Chondrocyte (in vitro differentiated cells): ENCODE measurements around the gene AGK. TPM values are rescaled to one million over a fixed set of nuclear protein-coding genes. Genes with fewer than 3 reads are reported as not detected.

Experiments
- DNase-seq: peaks from one replicate; pipeline ENCODE4 v3.0.0; 2021; ENCODE audit warnings: mixed read lengths, low spot score
- H3K27ac Mint-ChIP-seq: one replicate; pipeline ENCODE4 v1.8.0; 2021; ENCODE audit warnings: mild to moderate bottlenecking, moderate library complexity, mixed read lengths; ENCODE audit not compliant: unreplicated experiment
- H3K27me3 Mint-ChIP-seq: 2 replicates; pipeline ENCODE4 v1.8.0; 2021; ENCODE audit warnings: low read depth, mixed read lengths
- H3K36me3 Mint-ChIP-seq: 2 replicates; pipeline ENCODE4 v1.8.0; 2021; ENCODE audit warnings: low read depth, mixed read lengths
- H3K4me1 Mint-ChIP-seq: 2 replicates; pipeline ENCODE4 v1.8.0; 2021; ENCODE audit warnings: low read depth, mild to moderate bottlenecking, mixed read lengths
- H3K4me3 Mint-ChIP-seq: one replicate; pipeline ENCODE4 v1.8.0; 2021; ENCODE audit warnings: mild to moderate bottlenecking, moderate library complexity, mixed read lengths; ENCODE audit not compliant: unreplicated experiment
- H3K9me3 Mint-ChIP-seq: 2 replicates; pipeline ENCODE4 v1.8.0; 2021; ENCODE audit warnings: low read depth, mixed read lengths
- total RNA-seq: library from RNA; stranded (reverse); gene quantifications from 3 replicates; pipeline ENCODE4 v1.2.1, GENCODE V29; 2021
- TF ChIP-seq, protein P1 (sequence below): fragments of 200-600 bp; sonication (generic); IDR thresholded peaks from 2 replicates; pipeline ENCODE4 v1.5.0; 2021; ENCODE audit warnings: antibody characterized with exemption, mild to moderate bottlenecking, moderate library complexity

Gene AGK
- total RNA-seq, 1 donor from 2014 or later = 22.1 TPM

- peaks cover 14% of the 10 kb centered on the region for H3K36me3 Mint-ChIP-seq
- peaks cover 7% of the 10 kb centered on the region for H3K4me1 Mint-ChIP-seq
- no peak for DNase-seq
- no peak overlapping the region for H3K4me3 Mint-ChIP-seq
- no peak overlapping the region for H3K27ac Mint-ChIP-seq
- H3K9me3 Mint-ChIP-seq = no peaks in the 10 kb centered on the region
- TF ChIP-seq, protein P1, sequence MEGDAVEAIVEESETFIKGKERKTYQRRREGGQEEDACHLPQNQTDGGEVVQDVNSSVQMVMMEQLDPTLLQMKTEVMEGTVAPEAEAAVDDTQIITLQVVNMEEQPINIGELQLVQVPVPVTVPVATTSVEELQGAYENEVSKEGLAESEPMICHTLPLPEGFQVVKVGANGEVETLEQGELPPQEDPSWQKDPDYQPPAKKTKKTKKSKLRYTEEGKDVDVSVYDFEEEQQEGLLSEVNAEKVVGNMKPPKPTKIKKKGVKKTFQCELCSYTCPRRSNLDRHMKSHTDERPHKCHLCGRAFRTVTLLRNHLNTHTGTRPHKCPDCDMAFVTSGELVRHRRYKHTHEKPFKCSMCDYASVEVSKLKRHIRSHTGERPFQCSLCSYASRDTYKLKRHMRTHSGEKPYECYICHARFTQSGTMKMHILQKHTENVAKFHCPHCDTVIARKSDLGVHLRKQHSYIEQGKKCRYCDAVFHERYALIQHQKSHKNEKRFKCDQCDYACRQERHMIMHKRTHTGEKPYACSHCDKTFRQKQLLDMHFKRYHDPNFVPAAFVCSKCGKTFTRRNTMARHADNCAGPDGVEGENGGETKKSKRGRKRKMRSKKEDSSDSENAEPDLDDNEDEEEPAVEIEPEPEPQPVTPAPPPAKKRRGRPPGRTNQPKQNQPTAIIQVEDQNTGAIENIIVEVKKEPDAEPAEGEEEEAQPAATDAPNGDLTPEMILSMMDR = no peak
- no peaks in the 10 kb centered on the region for H3K27me3 Mint-ChIP-seq
These were observed 46.8 kb downstream of the AGK start for GRCh38 chr7:141597966-141598365.

DNA sequence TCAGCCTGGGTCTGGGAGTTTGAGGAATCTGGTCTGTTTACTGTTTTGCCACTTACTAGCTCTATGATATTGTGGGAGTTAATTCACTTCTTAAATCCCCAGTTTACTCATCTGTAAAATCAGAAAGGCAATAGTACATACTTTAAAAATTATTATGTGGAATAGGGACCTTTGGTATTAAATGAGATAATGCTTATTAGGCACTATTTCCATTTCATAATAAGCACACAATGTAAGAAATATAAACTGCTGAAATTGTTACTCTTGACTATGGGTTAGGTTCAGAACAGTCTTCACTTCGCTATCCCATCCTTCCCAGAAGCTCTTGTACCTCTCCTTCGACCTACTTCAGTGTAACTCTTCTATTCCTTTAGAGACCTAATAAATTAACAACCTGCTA, 47.2 kb downstream of the AGK start:
- Mint-ChIP-seq H3K4me1 (peaks cover 3% of the 10 kb centered on the region), H3K4me3 (no peak overlapping the region), H3K9me3 (no peaks in the 10 kb centered on the region), H3K27me3 (no peaks in the 10 kb centered on the region), H3K27ac (no peak overlapping the region), H3K36me3 (peaks cover 14% of the 10 kb centered on the region)
- no peak for DNase-seq
- TF ChIP-seq, protein P1 = no peak

DNA sequence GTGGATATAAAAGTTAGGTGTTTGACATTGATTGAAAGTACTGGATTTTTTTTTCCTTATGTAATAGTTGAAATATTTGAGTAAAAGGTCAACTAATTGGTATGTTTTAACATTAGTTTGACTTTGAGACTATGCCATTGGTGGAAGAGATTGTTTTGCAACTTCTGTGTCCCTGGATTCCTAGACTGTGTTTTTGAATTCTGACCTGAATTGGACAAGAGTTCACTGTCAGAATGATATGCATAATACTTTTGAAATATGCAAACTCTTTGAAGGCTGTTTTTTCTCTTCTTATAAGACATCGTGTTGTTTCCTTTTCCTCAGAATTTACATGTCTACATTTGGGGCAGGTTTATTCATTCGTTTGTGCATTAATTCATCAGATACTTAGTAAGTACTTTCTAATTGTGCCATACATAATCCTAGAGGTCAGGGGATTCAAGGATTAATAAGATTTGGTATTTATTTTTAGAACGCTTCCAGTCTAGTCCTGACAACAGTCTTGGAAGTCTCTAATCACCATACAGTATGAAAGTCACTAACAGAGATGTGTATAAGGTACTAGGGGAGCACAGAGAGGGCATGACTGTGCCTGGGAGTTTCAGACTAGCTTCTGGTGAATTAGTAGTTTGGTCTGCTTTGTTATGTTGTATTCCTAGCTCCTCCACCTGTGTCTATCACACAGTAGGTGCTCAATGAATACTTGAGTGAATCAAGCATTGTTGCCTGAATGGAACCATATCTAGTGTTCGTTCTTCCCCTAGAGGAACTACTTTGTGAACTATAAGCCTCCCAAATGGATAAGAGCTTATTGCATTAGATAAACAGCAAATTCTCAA, 49.2 kb downstream of the AGK start:
- no peak for DNase-seq
- Mint-ChIP-seq H3K36me3 (peaks cover 16% of the 10 kb centered on the region), H3K27me3 (no peaks in the 10 kb centered on the region), H3K27ac (no peak overlapping the region), H3K4me3 (no peak overlapping the region), H3K9me3 (no peaks in the 10 kb centered on the region), H3K4me1 (no peaks in the 10 kb centered on the region)
- TF ChIP-seq, protein P1 = no peak

DNA sequence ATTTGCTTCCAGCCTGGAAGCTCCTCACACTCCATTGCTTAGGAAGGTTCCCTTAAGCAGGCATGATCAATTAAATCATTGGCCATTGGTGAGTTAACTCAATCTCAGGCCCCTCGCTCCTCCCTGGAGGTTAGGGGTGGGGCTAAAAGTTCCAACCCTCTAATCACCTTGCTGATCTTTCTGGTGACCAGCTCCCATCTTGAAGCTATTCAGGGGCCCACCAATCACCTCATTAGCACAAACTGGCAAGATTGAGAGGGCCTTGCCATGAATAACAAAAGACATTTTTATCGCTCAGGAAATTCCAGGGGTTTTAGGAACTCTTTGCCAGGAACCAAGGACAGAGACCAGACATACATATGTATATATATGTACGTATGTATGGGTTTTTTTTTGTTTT, 58.4 kb downstream of the AGK start:
- no peak overlapping the region for H3K4me3 Mint-ChIP-seq
- no peaks in the 10 kb centered on the region for H3K4me1 Mint-ChIP-seq
- TF ChIP-seq, protein P1 = no peak
- H3K27ac Mint-ChIP-seq = no peak overlapping the region
- H3K36me3 Mint-ChIP-seq = peaks cover 13% of the 10 kb centered on the region
- H3K9me3 Mint-ChIP-seq = no peaks in the 10 kb centered on the region
- DNase-seq = no peak
- no peaks in the 10 kb centered on the region for H3K27me3 Mint-ChIP-seq

- H3K36me3 Mint-ChIP-seq = peaks cover 10% of the 10 kb centered on the region
- no peak overlapping the region for H3K4me3 Mint-ChIP-seq
- TF ChIP-seq, protein P1 = no peak
- no peaks in the 10 kb centered on the region for H3K27me3 Mint-ChIP-seq
- no peaks in the 10 kb centered on the region for H3K4me1 Mint-ChIP-seq
- DNase-seq = no peak
- no peak overlapping the region for H3K27ac Mint-ChIP-seq
- H3K9me3 Mint-ChIP-seq = no peaks in the 10 kb centered on the region
These were observed 59.5 kb downstream of the AGK start for GRCh38 chr7:141610671-141611070.
